ENCODE results near the gene NABP2. TPM values are rescaled to one million over a fixed set of nuclear protein-coding genes. Genes with fewer than 3 reads are reported as not detected.

Gene NABP2
- total RNA-seq, 1 donor from 2014 or later, result 19.8 TPM

DNA sequence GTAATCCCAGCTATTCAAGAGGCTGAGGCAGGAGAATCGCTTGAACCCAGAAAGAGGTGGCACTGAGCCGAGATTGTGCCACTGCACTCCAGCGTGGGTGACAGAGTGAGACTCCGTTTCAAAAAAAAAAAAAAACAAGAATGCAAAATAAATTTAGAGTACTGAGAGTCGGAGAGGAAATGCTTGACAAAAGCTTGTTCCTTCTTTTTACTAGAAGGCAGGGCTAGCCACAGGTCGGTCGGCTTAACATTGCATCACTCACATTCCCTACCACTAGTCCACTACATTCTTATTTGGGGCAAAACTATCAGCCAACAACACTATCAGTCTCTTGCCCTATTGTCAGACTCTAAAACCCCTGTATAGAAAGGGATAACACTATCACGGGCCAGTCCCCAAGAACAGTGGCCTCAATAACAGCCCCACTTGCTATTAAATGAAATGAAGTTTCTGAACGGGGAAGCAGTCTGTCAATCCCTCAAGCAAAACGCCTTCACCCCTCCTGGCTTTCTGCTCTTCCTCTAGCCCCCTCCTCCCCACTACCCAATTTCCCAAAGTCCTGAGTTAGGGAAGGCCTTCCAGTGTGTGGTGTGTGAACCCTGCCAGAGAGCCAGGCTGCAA lies 3.4 kb upstream of the NABP2 start:
- DNase-seq (ENCODE audit: low spot score), result no peak

DNA sequence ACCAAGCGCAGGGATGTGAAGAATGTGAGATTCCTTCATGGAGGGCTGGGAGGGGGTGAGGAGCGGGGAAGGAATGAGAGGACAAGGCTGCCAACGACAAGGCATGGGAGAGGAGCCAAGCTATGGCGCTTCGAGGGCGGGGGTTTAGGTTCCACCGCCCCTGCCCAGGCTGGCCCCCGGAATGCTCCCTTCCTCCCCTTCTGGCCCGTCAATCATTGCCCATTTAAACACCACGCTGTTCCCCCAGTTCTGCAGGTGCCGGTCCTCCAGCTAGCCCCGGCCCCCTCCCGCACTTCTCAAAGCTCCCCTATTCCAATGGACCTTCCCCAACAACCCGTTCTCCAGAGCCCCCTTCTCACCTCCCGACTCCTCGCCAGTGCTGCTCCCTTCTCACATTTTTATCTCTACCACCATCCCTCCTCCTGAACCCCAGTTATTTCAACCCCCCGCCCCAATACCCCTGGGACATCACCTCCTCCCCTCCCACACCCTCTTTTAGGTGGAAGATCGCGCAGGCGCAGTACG lies 2.8 kb upstream of the NABP2 start:
- Mint-ChIP-seq H3K27me3 (ENCODE audit: unreplicated experiment) (peaks cover 10% of the 10 kb centered on the region), H3K4me3 (ENCODE audit: unreplicated experiment) (peak overlapping the region; percentile 99), H3K9me3 (ENCODE audit: unreplicated experiment) (no peaks in the 10 kb centered on the region), H3K27ac (ENCODE audit: unreplicated experiment) (peak overlapping the region; percentile 97), H3K4me1 (ENCODE audit: unreplicated experiment) (peaks cover 39% of the 10 kb centered on the region), H3K36me3 (ENCODE audit: low read depth, unreplicated experiment) (peaks cover 8% of the 10 kb centered on the region)
- TF ChIP-seq, protein P1, sequence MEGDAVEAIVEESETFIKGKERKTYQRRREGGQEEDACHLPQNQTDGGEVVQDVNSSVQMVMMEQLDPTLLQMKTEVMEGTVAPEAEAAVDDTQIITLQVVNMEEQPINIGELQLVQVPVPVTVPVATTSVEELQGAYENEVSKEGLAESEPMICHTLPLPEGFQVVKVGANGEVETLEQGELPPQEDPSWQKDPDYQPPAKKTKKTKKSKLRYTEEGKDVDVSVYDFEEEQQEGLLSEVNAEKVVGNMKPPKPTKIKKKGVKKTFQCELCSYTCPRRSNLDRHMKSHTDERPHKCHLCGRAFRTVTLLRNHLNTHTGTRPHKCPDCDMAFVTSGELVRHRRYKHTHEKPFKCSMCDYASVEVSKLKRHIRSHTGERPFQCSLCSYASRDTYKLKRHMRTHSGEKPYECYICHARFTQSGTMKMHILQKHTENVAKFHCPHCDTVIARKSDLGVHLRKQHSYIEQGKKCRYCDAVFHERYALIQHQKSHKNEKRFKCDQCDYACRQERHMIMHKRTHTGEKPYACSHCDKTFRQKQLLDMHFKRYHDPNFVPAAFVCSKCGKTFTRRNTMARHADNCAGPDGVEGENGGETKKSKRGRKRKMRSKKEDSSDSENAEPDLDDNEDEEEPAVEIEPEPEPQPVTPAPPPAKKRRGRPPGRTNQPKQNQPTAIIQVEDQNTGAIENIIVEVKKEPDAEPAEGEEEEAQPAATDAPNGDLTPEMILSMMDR (IDR thresholded peaks at IDR 0.05; ENCODE audit: unreplicated experiment), result no peak
- peak; percentile 33 for DNase-seq (ENCODE audit: low spot score)

More for the DNA sequence above, 3.4 kb upstream of the NABP2 start:
- no peaks in the 10 kb centered on the region for H3K9me3 Mint-ChIP-seq (ENCODE audit: unreplicated experiment)
- peaks cover 8% of the 10 kb centered on the region for H3K36me3 Mint-ChIP-seq (ENCODE audit: low read depth, unreplicated experiment)
- TF ChIP-seq, protein P1 (IDR thresholded peaks at IDR 0.05; ENCODE audit: unreplicated experiment), result no peak
- peak overlapping the region; percentile 99 for H3K4me3 Mint-ChIP-seq (ENCODE audit: unreplicated experiment)
- peak overlapping the region; percentile 97 for H3K27ac Mint-ChIP-seq (ENCODE audit: unreplicated experiment)
- H3K27me3 Mint-ChIP-seq (ENCODE audit: unreplicated experiment), result peaks cover 10% of the 10 kb centered on the region
- peaks cover 39% of the 10 kb centered on the region for H3K4me1 Mint-ChIP-seq (ENCODE audit: unreplicated experiment)

DNA sequence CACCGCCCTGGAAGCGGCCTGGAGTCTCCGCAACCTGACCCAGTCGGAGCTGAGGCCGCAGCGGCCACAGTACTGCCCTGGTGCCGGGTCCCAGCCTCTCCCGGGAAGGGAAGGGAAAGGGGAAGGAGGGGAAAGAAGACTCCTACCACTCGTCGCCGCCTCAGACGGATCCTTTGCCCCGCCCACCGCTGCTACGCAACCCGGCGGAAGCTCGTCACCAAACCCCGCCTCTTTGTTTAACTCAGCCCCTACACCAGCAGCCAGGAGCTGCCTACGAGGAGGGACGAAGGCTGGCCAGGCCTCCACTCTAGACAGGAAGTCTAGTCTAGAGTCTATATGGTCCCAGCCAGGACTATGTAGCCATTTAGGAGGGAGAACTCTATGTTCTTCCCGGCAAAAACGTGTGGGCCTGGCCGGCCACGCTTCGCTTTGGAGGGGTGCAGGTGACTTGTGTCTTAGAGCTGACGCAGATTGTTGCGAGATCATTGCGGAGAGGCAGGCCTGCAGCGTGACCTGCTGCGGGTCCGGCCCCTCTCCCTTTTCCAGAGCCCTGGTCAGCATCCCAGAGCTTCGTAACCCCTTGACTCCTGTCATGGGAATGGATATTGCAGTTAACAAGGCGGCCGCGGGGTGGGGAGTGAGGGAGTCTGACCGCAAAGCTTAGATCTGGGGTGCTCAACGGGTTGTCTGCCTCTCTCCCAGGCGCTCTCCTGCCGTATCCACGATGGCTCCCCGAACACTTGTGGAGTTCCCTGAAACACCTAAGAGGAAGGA lies 2.2 kb upstream of the NABP2 start, which contains the start of gene RNF41:
Gene RNF41, minus strand, starts transcription at position 166 of the 774 bp plus-strand sequence. CDS start 7,875 bp downstream, outside the sequence.
- H3K27me3 Mint-ChIP-seq (ENCODE audit: unreplicated experiment), result peaks cover 10% of the 10 kb centered on the region
- peak within 1 kb of the TSS; percentile 97 for H3K27ac Mint-ChIP-seq (ENCODE audit: unreplicated experiment)
- DNase-seq (ENCODE audit: low spot score), result peak; percentile 94
- TF ChIP-seq, protein P1 (IDR thresholded peaks at IDR 0.05; ENCODE audit: unreplicated experiment), result peak; percentile 46
- H3K36me3 Mint-ChIP-seq (ENCODE audit: low read depth, unreplicated experiment), result peaks cover 4% of the 10 kb centered on the region
- H3K4me1 Mint-ChIP-seq (ENCODE audit: unreplicated experiment), result peaks cover 39% of the 10 kb centered on the region
- peak within 1 kb of the TSS; percentile 99 for H3K4me3 Mint-ChIP-seq (ENCODE audit: unreplicated experiment)
- H3K9me3 Mint-ChIP-seq (ENCODE audit: unreplicated experiment), result no peaks in the 10 kb centered on the region

DNA sequence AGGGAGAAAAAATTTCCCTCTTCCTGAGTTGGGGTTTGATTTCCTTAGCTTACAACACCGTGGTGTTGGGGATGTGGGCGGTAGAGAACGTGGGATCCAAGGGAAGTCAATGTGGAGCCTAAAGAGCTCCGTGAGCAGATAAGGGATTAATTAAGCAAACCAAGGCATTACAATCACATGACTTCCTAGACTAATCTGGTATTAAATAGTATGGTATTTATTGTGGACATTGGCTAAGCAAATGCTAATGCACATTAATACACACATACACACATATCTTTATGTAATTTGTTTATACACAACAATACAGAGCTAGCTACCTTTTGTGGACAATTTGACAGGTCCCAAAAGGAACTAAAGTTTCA lies 1.6 kb upstream of the NABP2 start:
- TF ChIP-seq, protein P1 (IDR thresholded peaks at IDR 0.05; ENCODE audit: unreplicated experiment), result peak; percentile 8
- H3K4me1 Mint-ChIP-seq (ENCODE audit: unreplicated experiment), result peaks cover 39% of the 10 kb centered on the region
- no peaks in the 10 kb centered on the region for H3K9me3 Mint-ChIP-seq (ENCODE audit: unreplicated experiment)
- no peak for DNase-seq (ENCODE audit: low spot score)
- peaks cover 4% of the 10 kb centered on the region for H3K36me3 Mint-ChIP-seq (ENCODE audit: low read depth, unreplicated experiment)
- peaks cover 10% of the 10 kb centered on the region for H3K27me3 Mint-ChIP-seq (ENCODE audit: unreplicated experiment)
- peak overlapping the region; percentile 99 for H3K4me3 Mint-ChIP-seq (ENCODE audit: unreplicated experiment)
- peak overlapping the region; percentile 97 for H3K27ac Mint-ChIP-seq (ENCODE audit: unreplicated experiment)

Data from endothelial cell (in vitro differentiated cells).